ENCODE measurements around the gene NPTXR.
"Not testable (repeated sequence)": the region's sequence is repeated elsewhere in the genome, so short reads cannot be mapped to it uniquely, and the experiment has no call there.

NPTXR gene

DNA sequence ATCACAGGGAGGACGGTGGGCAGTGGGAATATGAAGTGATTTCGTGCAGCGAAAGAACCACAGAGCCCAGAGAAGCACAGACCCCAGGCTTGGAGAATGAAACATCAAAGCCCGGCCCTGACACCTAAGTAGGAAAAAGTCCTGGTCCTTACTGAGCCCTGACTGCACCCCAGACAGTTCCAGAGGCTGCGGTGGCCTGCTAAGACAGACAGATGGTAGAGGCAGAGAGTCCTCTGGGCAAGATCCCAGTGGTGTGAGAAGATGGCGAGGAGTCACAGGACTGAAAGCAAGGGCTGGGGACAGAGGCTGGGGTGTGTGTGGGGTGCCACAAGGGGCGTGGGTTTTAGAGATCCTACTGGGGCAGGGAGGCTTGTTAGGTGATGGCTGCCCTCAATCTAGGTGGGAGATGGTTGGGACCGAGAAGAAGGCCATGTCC is 24.5 kb upstream of the NPTXR start:
- no peak for DNase-seq (ENCODE audit: low read depth)

DNA sequence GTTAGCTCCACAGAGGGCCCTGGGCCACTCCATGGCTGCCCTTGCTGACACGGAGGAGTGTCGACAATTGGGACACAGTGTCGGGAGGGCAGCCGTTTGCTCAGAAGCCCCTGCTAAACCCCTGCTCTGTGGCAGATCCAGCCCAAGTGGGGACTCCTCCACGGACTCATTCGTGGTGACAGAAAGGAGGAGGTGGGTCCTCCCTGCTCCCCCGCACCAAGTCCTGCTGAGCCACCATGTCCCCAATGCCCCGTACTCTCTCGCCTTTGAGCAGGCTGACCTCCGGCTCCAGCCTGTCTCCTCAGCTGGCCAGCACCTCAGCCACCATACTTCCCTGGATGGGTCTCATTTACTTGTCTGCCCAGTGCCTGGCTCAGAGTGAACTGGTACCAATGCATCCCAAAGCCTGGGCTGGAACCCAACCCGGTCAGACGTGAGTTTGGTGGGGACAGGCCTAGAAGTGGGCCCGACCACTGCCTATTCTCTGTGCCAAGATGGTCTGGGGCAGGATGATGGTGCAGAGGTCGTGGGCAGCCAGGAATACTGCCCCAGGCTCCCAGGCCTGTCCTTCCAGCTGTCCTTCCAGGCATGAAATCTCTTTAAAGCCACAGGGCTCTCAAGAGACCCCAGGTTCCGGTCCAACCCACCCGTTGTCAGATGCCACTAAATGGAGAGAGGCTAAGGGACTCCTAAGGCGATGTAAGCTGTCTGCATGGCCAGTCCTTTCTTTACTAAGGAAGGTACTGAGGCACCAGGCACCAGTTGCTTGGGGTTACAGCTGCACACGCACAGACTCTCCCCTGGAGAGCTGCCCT is 23.9 kb upstream of the NPTXR start:
- no peak for DNase-seq (ENCODE audit: low read depth)

- no peak for DNase-seq (ENCODE audit: low read depth)
These were observed 23.3 kb upstream of the NPTXR start for GRCh38 chr22:38867124-38867455.

DNA sequence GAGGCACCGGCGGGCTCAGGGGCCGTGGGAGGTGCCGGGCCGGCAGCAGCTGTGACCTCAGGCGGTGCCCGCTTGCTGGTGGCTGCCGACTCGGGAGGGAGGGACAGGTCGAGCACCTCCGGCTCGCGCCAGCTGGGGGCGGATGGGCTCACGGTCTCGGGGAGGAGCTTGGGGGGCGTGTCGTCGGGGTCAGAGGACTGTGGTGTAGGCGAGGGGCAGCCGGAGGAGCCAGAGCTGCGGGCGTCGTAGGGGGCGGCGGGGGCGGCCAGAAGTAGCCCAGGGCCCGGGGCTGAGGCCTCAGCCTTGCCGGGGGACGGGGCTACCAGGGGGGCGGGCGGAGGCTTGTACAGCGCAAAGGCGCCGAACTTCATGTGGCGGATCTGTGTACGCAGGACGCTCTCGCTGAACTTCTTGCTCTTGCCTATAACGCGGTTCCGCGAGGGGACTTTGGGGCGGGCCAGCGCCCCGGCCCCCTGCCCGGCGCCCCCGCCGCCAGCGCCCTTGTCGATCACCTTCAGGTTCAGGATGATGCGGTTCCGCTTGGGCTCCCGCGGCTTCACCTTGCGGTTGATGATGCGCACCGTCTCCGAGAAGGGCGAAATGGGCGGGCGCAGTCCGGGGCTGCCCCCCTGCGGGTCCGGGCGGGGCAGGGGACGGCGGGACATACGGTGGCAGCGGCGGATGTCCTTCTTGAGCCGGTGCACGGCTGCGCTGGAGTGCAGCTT is 22.7 kb upstream of the NPTXR start:
- DNase-seq (ENCODE audit: low read depth) = no peak

GRCh38 chr22:38866024-38866398 is 22.2 kb upstream of the NPTXR start:
- no peak for DNase-seq (ENCODE audit: low read depth)

DNA sequence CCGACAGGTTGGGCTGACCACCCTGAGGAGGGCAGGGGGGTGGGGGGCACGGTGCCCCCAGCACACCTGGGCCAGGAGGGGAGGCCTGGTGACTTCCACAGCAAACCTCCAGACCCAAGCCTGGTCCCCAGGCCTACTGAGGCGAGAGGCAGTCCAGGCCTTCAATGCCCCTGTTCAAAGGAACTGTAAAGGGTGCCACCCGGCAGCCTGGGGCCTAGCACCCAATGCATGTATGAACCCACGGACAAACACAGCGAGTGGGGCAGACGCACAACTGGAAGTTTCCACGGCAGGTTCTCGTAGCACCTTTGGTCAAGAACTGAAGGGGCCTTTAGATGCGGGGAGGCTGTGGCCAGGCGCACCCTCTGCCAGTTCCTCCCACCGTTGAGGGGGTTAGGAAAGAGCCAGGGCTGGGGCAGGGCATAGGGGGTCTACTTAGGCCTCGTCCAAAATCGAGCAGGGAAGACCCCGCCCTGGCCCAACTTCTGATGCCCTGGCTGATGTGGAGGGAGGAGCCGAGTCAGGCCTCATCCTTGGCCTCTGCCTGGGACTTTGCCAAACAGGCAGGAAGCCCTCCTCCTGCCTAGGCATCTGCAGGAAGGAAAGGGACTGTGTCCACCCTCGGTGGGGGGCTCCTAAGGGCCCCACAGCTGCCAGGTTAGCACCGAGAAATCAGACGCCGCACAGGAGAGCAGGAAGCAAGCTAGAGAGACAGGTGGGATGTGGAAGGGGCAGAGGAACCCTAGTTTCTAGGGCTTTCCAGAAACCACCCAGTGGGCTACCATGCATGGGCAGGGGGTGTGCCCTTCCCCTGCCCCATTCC is 21.6 kb upstream of the NPTXR start:
- DNase-seq (ENCODE audit: low read depth) = no peak

DNA sequence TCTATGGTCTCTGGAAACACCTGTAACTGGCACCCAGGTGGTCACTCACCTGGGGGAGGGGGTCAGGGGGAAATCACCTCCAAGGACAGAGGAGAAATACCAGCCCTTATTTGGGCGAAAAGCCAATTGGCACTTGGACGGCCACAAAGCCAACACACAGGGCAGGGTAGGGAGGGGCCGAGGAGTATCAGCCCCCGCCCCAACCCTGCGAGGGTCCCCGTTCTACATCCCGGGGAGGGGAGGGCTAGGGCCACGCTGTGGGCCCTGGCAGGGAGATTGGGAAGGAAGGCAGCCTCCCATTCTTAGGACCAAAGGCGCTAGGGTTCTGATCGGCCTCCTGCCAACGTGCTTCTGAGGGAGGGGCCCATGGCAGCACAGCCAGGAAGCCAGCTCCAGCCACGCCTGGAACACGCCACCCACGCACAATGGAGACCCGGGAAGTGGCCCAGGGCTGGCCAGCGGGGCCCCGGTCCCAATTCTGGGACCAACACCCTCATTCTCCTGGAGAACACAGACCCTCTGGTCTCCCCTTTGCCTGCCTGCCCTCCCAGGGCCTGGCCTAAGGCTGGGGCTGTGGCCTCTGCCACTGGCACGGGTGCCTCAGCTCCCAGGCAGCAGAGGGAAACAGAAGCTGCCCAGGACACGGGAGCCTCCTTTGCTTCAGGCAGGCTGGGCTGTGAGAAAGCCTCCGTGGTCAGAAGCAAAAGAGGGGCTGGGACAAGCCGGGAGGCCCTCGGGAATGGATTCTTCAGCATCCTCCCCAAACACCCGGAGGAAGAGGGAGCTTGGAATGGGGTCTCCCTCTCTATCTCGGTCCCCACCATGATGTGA is 20.7 kb upstream of the NPTXR start:
- no peak for DNase-seq (ENCODE audit: low read depth)

DNA sequence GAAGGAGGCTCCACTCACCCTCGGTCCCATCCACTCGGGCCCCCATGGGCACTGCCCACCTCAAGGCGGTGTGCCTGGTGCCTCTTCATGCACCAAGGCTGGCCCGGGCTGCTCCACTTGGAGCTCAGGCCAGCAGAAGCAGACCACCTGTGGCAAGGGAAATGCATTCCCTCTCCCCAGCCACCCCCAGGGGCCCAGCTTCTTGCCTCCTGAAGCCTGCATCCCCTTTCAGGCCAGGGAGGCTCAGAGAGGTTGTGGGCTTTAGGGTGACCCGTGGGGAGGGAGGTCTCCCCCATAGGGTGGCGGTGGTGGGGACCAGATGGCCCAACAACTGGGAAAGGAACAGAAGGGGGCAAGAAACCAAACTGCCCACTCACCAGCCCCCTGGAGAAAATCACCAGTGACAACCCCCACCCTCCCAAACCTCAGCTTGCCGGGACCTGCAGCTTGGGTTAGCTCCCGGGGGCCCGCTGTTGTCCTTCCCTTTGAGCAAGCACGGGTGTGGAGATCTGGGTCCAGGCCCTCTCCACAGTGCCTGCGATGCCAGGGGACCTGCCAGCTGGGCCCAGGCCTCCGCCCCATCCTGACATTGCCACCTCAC is 19.8 kb upstream of the NPTXR start:
- DNase-seq (ENCODE audit: low read depth) = no peak

DNA sequence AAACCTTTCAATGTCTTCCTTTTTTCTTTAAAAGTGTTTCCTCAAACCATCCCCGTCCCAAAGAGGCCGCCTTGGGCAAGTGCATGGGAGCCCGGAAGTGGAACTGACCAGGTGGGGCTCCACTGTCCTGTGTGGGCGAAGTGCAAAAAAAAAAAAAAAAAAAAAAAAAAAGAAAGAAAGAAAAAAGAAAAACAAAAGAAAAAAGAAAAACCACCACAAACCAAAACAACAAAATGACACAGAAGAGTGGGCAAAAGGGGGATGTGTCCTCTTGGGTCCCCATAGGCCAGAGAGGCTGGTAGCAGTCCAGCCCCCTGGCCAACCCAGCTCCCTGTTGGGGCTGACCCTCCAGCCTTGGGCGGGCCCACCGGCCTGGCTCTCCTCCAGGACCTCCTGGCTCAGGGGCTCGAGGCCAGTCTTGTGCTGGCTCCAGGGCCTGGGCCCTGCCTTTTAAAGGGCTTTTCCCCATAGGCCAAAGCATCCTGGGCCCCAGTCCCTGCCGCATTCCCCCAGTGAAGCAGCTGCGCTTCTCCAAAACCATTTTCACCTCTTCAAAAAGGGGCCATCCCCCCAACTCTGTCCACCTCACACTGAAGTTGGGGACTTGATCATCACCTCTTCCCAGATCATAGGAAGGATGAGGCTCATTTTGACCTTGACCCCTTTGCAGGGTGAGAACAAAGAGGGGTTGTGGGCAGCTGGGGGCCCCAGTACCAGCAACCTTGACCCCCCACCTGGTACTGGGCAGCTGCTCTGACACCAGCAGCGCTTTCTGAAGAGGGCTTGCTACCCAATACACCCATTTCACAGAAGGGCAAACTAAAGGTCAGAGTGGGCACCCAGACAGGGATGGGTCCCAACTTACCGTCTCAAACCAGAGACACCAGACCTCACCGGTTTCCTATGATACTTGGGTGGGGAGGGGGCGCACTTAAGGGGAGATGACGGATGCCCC is 18.8 kb upstream of the NPTXR start:
- no peak for DNase-seq (ENCODE audit: low read depth)

DNA sequence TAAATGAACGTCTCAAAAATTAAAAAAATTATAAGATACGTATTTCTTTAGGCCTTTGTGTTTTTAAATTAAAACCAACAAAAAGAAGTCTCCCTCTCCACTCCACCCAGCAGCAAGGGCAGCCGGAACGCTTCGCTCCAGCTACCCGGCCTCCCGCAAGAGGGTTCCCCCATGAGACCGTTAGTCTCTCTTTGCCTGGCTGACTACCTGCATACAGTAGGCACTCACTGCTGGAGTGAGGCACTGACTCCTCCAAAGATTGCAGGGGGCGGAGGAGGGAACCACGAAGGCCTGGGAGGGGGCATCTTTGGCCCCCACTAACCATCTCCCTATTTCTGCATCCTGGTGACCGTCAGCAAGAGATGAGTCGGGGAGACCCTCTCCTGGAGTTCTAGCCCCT is 18.1 kb upstream of the NPTXR start:
- DNase-seq (ENCODE audit: low read depth) = no peak

DNA sequence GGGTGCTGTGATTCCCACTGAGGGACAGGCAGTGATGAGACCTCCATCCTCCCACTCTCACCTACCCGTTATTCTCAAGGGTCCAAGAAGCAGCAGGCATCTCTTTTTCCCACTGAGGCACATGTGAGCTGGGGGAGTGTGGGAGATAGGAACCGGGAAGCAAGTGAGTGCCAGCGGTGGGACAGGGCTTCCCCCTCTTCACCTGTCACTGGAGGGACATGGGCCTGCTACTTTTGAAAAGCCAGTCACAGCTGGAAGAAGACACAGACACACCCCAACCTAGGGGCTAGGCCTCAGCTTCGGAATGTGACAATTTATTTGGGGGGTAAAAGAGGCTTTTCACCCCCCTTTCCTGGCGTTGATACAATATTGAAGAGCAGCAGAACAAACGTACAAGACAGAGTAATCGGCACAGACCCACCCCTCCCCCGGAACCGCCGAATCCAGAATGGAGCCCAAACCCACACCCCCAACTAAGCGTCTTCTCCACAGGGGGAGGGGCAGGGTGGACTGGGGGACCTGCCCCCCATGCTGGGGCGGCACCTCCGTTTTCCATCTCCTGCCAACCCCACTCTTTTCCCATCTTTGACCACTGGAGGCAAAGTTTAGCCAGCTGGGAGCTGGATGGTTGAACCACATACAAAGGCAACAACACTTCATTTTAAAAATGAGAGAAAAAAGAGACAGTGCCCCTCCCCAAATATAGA is 17.5 kb upstream of the NPTXR start:
- DNase-seq (ENCODE audit: low read depth) = no peak

DNA sequence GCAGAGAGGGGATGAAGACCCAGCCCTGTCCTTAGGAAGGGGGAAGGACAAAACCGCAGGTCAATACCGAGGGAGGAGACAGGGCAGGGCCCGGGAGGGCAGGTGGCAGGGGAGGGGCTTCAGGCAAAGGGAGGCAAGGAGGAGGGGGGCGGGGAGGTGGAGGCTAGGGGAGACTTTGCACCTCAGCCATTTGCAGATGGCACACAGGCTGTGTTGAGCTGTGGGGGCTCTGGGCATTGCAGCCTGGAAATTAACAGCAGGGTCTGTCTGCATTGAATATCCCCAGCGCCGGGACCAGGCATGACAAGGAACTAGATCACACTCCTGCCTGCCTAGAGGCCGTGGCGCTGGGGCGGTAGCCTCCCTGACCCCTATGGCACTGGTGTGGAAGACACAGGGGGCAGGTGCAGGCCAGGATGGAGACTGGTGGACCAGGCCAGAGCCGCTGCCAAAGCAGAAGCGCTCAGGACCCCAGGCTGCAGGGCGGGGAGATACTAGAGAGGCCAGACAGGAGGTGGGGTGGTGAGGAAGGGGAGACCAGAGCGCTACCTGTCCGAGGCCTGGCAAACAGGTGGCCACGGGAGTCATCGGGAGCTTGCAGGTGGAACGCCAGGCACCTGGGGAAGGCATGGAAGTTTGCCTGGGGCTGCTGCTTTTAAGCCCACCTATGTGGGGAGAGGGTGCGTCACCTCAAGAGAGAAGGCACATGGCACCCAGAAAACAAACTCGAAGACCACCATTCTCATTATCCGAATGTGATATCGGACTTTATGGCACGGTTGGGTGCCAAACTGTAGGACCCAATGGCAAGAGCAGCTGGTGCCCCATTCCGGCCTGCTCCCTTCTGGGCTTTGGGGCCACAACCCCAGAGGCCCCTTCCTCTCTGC is 16.7 kb upstream of the NPTXR start:
- no peak for DNase-seq (ENCODE audit: low read depth)

- no peak for DNase-seq (ENCODE audit: low read depth)
These were observed 15.9 kb upstream of the NPTXR start for GRCh38 chr22:38859581-38860282.

DNA sequence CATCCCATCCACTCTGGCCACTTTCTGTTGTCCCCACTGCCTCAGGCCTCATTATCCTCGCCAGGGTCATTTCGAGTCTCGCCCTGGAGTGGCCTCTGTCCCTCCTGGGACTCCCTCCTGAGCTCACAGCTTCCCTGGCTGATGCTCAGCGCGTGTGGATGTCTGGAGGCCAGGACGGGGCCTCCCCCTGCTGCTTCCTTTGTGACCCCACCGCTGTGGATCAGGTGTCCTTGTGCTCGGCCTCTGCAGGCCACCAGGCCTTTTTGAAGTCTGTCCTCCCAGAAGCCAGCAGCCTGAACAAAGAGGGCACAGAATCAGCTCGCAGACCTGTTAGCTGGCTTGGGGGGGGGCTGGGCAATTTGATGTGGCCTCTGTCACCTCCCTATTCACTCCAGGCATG is 14.7 kb upstream of the NPTXR start:
- DNase-seq (ENCODE audit: low read depth) = no peak

DNA sequence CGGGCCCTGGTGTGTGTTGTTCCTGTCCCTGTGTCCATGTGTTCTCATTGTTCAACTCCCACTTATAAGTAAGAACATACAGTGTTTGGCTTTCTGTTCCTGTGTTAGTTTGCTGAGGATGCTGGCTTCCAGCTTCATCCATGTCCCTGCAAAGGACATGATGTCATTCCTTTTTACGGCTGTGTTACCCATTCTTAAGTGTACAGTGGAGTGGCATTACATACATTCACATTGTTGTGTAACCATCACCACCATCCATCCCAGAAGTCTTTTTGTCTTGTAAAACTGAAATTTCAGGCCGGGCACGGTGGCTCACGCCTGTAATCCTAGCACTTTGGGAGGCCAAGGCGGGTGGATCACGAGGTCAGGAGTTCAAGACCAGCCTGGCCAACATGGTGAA is 10.6 kb upstream of the NPTXR start:
- DNase-seq (ENCODE audit: low read depth) = not testable (repeated sequence)

DNA sequence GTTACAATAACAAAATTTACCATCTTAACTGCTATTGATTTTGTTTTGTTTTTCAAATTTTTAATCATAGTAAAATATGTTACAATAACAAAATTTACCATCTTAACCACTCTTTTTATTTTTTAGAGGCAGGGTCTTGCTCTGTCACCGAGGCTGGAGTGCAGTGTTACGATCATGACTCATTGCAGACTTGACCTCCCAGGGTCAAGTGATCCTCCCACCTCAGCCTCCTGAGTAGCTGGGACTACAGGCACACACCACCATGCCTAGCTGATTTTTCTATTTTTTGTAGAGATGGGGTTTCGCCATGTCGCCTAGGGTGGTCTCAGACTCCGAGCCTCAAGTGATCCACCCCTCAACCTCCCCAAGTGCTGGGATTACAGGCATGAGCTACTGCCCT is 10.1 kb upstream of the NPTXR start:
- DNase-seq (ENCODE audit: low read depth) = not testable (repeated sequence)

GRCh38 chr22:38853196-38853651 is 9.4 kb upstream of the NPTXR start:
- DNase-seq (ENCODE audit: low read depth) = no peak

DNA sequence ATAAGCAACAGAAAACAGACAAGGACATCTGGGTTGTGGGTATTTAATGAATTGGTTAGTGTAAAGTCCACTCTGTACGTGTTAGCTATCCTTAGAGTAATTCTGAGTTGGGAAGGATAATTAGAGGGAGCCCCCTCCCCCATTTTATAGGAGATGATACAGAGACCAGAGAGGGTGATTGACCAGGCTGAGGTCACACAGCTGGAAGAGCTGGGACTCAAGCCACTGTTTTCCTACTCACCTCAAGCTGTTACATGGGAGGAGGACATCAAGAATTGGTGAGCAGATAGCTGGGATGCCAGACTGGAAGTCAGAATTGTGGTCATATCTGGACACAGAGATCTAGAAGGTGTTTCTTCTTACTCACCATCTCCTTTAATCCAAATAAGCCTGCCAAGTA is 8.7 kb upstream of the NPTXR start:
- DNase-seq (ENCODE audit: low read depth) = no peak
